ENCODE data around the gene TBCCD1. TPM values are rescaled to one million over a fixed set of nuclear protein-coding genes. Genes with fewer than 3 reads are reported as not detected.
"Not testable (repeated sequence)": the region's sequence is repeated elsewhere in the genome, so short reads cannot be mapped to it uniquely, and the experiment has no call there.

Gene TBCCD1
- total and polyA plus RNA-seq, 12 donors: 3.3 to 21.0 (median 9.4) TPM

- 49 to 56% (median 49%) methylated on average over 3 of the region's 3 CpGs for WGBS, 4 donors
- H3K4me1 ChIP-seq (replicated peaks in 1 of 2): peaks cover 0 to 19% of the 10 kb centered on the region in 2 donors
- intact Hi-C loops (cut with DNase I): no loop called here
Measured at GRCh38 chr3:186506191-186506739, 60.9 kb downstream of the TBCCD1 start.

GRCh38 chr3:186502966-186503712, 64.0 kb downstream of the TBCCD1 start:
- no peak for TF ChIP-seq CTCF (IDR thresholded peaks at IDR 0.05)
- Histone ChIP-seq H3K9me3 (replicated peaks in 1 of 3) (no peaks in the 10 kb centered on the region), H3K36me3 (replicated peaks in 1 of 2) (no peaks in the 10 kb centered on the region), H3K4me1 (replicated peaks in 1 of 2) (peaks cover 0 to 19% of the 10 kb centered on the region in 2 donors), H3K27me3 (no peaks in the 10 kb centered on the region), H3K4me3 (no peak overlapping the region), H3K27ac (peak overlapping the region in 2 of 5 donors; percentile 26 to 69)
- DNase-seq: no peak
- WGBS, 4 donors: 44 to 54% (median 52%) methylated on average over 6 of the region's 6 CpGs
- intact Hi-C loops (cut with DNase I): no loop called here

More at GRCh38 chr3:186506191-186506739, 60.9 kb downstream of the TBCCD1 start:
- H3K9me3 ChIP-seq (replicated peaks in 1 of 3): no peaks in the 10 kb centered on the region
- no peaks in the 10 kb centered on the region for H3K27me3 ChIP-seq
- H3K36me3 ChIP-seq (replicated peaks in 1 of 2): no peaks in the 10 kb centered on the region
- peak in 3 of 7 donors; percentile 17 to 60 (median 26) for DNase-seq
- no peak for TF ChIP-seq CTCF (IDR thresholded peaks at IDR 0.05)
- TF ChIP-seq POLR2A (IDR thresholded peaks at IDR 0.05): no peak
- peak overlapping the region in 2 of 5 donors; percentile 59 to 76 for H3K27ac ChIP-seq
- no peak overlapping the region for H3K4me3 ChIP-seq

- Histone ChIP-seq H3K4me3 (no peak overlapping the region), H3K27me3 (no peaks in the 10 kb centered on the region), H3K9me3 (replicated peaks in 1 of 3) (no peaks in the 10 kb centered on the region), H3K36me3 (replicated peaks in 1 of 2) (no peaks in the 10 kb centered on the region), H3K27ac (peak overlapping the region in 2 of 5 donors; percentile 26 to 69), H3K4me1 (replicated peaks in 1 of 2) (peaks cover 0 to 19% of the 10 kb centered on the region in 2 donors)
- intact Hi-C loops (cut with DNase I): no loop called here
- DNase-seq: no peak
- TF ChIP-seq POLR2A (IDR thresholded peaks at IDR 0.05) (no peak), CTCF (IDR thresholded peaks at IDR 0.05) (no peak)
- WGBS, 4 donors: 40 to 66% (median 58%) methylated on average over 4 to 5 of the region's 5 CpGs
Measured at GRCh38 chr3:186502138-186502948, 64.8 kb downstream of the TBCCD1 start.

- H3K27me3 ChIP-seq; H3K27ac ChIP-seq; H3K4me3 ChIP-seq; DNase-seq; H3K36me3 ChIP-seq (replicated peaks in 1 of 2); H3K9me3 ChIP-seq (replicated peaks in 1 of 3); intact Hi-C loops (cut with DNase I): not testable (repeated sequence)
- 46 to 65% (median 55%) methylated on average over 3 of the region's 3 CpGs for WGBS, 4 donors
- H3K4me1 ChIP-seq (replicated peaks in 1 of 2): peaks cover 0 to 19% of the 10 kb centered on the region in 2 donors
Measured at GRCh38 chr3:186499949-186500348, 67.2 kb downstream of the TBCCD1 start.

- H3K4me3 ChIP-seq; H3K27ac ChIP-seq; DNase-seq; H3K27me3 ChIP-seq; intact Hi-C loops (cut with DNase I); H3K36me3 ChIP-seq (replicated peaks in 1 of 2); H3K9me3 ChIP-seq (replicated peaks in 1 of 3): not testable (repeated sequence)
- WGBS, 4 donors: 81 to 96% (median 88%) methylated on average over 2 of the region's 2 CpGs
- peaks cover 0 to 10% of the 10 kb centered on the region in 2 donors for H3K4me1 ChIP-seq (replicated peaks in 1 of 2)
Measured at GRCh38 chr3:186498022-186498421, 69.1 kb downstream of the TBCCD1 start.
